ENCODE measurements around the gene AVEN. TPM values are rescaled to one million over a fixed set of nuclear protein-coding genes. Genes with fewer than 3 reads are reported as not detected.

The AVEN gene
- total RNA-seq, 2 experiments from 2014 or later, result 6.3 to 13.5 TPM

DNA sequence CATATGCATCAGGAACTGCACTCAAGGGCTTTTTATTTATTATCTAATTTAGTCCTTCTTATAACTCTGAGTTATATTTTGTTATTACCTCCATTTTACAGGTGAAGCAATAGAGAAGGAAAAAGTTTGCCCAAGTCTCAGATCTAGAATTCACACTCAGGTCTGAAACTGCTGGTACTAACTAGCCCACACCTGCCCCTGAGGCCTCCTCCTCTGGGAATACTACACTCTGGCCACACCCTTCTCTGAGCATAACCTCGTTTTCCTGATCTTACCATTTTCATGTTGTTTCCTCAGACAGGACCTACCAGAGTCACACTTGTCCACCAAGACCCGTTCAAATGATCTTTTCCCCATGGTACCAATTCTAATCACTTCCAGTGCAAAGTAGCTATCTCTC is 164.8 kb downstream of the AVEN start:
- POLR2A ChIA-PET, result interaction anchor here (0.6 to 1.5 kb wide), 2 partner anchors 44 to 943 kb away, joined by 3 read pairs; no protein-coding TSS in a partner anchor

DNA sequence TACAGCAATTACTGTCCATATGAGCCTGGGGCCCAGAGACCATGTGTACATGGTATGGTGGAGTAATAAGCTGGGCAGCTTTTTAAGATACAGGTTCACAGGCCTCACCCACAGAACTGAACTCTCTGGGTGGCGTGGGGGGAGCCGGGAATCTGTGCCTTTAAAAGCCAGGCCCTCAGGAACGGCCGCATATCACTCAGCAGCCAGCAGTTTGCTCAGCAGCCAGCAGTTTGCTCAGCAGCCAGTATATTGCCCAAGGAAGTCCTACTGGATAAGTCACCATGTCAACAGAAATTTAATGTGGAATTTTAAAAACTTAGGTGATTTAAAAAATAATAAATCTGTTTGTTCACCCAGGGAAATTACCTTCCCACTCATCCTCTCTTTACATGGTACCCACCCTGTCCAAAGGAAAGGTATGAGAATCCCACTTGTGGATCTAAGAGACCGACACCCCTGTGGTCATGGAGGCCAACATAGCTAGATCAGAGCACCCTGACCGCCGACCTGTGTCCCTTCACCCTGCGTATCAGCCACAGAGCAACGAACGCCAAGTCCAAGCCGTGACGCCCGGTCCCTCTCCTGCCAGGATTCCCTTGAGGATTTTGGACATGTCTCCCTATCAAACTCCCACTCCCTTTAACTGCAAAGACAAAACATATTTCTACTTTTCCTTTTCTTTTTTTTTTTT is 166.4 kb downstream of the AVEN start:
- TF ChIP-seq CTCF (conservative IDR thresholded peaks at IDR 0.05; ENCODE audit: low read length) (no peak), EZH2phosphoT487 (IDR thresholded peaks at IDR 0.05; ENCODE audit: borderline replicate concordance, low read depth, low read length) (no peak)
- Histone ChIP-seq H3K36me3 (ENCODE audit: insufficient read depth, low read length) (no peaks in the 10 kb centered on the region), H3K4me2 (ENCODE audit: low read length) (no peak overlapping the region), H3K27ac (ENCODE audit: low read depth, low read length, poor library complexity, severe bottlenecking) (no peak overlapping the region), H4K20me1 (ENCODE audit: insufficient read depth, low read length) (no peaks in the 10 kb centered on the region), H3K4me1 (ENCODE audit: insufficient read depth, low read length, poor library complexity, severe bottlenecking) (no peaks in the 10 kb centered on the region), H3K79me2 (ENCODE audit: insufficient read depth, low read depth, low read length) (no peaks in the 10 kb centered on the region), H2AFZ (ENCODE audit: low read length) (no peak overlapping the region), H3K4me3 (ENCODE audit: low read depth, low read length, poor library complexity, severe bottlenecking) (no peak overlapping the region), H3K9me3 (ENCODE audit: low read length) (no peaks in the 10 kb centered on the region), H3K9me2 (ENCODE audit: insufficient read depth, low read length) (no peaks in the 10 kb centered on the region)
- ChIA-PET POLR2A (interaction anchor here (0.7 kb wide), 1 partner anchor 38 kb away, joined by 3 read pairs; no protein-coding TSS in a partner anchor), CTCF (ENCODE audit: unreplicated experiment) (no interaction called here)
- DNase-seq (ENCODE audit: low spot score), result no peak
- intact Hi-C loops (cut with micrococcal nuclease; ENCODE audit: unreplicated experiment), result no loop called here
- no TSS peak for BruUV-seq (replicated peaks)

More for the DNA sequence above, 164.8 kb downstream of the AVEN start:
- Histone ChIP-seq H3K79me2 (ENCODE audit: insufficient read depth, low read depth, low read length) (no peaks in the 10 kb centered on the region), H3K9me3 (ENCODE audit: low read length) (no peaks in the 10 kb centered on the region), H3K4me2 (ENCODE audit: low read length) (no peak overlapping the region), H3K4me1 (ENCODE audit: insufficient read depth, low read length, poor library complexity, severe bottlenecking) (no peaks in the 10 kb centered on the region), H3K4me3 (ENCODE audit: low read depth, low read length, poor library complexity, severe bottlenecking) (no peak overlapping the region), H3K27ac (ENCODE audit: low read depth, low read length, poor library complexity, severe bottlenecking) (no peak overlapping the region), H4K20me1 (ENCODE audit: insufficient read depth, low read length) (no peaks in the 10 kb centered on the region), H3K36me3 (ENCODE audit: insufficient read depth, low read length) (no peaks in the 10 kb centered on the region), H3K9me2 (ENCODE audit: insufficient read depth, low read length) (no peaks in the 10 kb centered on the region), H2AFZ (ENCODE audit: low read length) (no peak overlapping the region)
- intact Hi-C loops (cut with micrococcal nuclease; ENCODE audit: unreplicated experiment), result no loop called here
- CTCF ChIA-PET (ENCODE audit: unreplicated experiment), result no interaction called here
- no TSS peak for BruUV-seq (replicated peaks)
- TF ChIP-seq CTCF (conservative IDR thresholded peaks at IDR 0.05; ENCODE audit: low read length), result no peak
- no peak for TF ChIP-seq EZH2phosphoT487 (IDR thresholded peaks at IDR 0.05; ENCODE audit: borderline replicate concordance, low read depth, low read length)
- DNase-seq (ENCODE audit: low spot score), result no peak

DNA sequence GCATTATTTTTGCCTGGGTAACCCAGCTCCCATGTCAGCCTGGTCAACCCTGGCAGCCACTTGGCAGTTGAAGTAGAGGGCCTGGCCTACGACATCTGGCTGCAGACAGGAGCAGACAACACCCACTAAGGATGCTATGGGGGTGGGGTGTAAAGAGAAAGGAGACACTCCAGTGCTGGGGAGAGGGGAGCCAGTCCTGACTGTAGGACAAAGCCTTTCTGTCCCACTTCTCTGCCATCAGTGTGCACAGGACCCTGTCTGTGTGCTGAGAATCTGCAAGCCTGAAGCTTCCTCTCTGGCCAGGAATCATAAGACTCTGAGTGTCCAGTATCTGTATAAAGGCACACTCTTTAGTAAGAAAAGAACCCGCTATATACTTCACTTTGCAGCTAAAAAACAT is 167.0 kb downstream of the AVEN start:
- intact Hi-C loops (cut with micrococcal nuclease; ENCODE audit: unreplicated experiment), result no loop called here
- POLR2A ChIA-PET, result no interaction called here

More for the DNA sequence above, 167.0 kb downstream of the AVEN start:
- TF ChIP-seq CTCF (conservative IDR thresholded peaks at IDR 0.05; ENCODE audit: low read length) (no peak), EZH2phosphoT487 (IDR thresholded peaks at IDR 0.05; ENCODE audit: borderline replicate concordance, low read depth, low read length) (no peak)
- Histone ChIP-seq H3K9me2 (ENCODE audit: insufficient read depth, low read length) (no peaks in the 10 kb centered on the region), H3K79me2 (ENCODE audit: insufficient read depth, low read depth, low read length) (no peaks in the 10 kb centered on the region), H3K36me3 (ENCODE audit: insufficient read depth, low read length) (no peaks in the 10 kb centered on the region), H3K4me2 (ENCODE audit: low read length) (no peak overlapping the region), H3K9me3 (ENCODE audit: low read length) (no peaks in the 10 kb centered on the region), H3K4me1 (ENCODE audit: insufficient read depth, low read length, poor library complexity, severe bottlenecking) (no peaks in the 10 kb centered on the region), H2AFZ (ENCODE audit: low read length) (no peak overlapping the region), H3K27ac (ENCODE audit: low read depth, low read length, poor library complexity, severe bottlenecking) (no peak overlapping the region), H3K4me3 (ENCODE audit: low read depth, low read length, poor library complexity, severe bottlenecking) (no peak overlapping the region), H4K20me1 (ENCODE audit: insufficient read depth, low read length) (no peaks in the 10 kb centered on the region)
- no peak for DNase-seq (ENCODE audit: low spot score)
- CTCF ChIA-PET (ENCODE audit: unreplicated experiment), result no interaction called here
- BruUV-seq (replicated peaks), result no TSS peak
